SK-N-SH (cell line): ENCODE data around the gene COPZ1. TPM values are rescaled to one million over a fixed set of nuclear protein-coding genes. Genes with fewer than 3 reads are reported as not detected.
"Not testable (repeated sequence)": the region's sequence is repeated elsewhere in the genome, so short reads cannot be mapped to it uniquely, and the experiment has no call there.

ENCODE experiments used
- CTCF ChIA-PET: fragments of 300-600, 350-600 bp; formaldehyde crosslinking; extraction: SDS; loops from one replicate; lab custom pipeline; 2021; lab: Yijun Ruan, JAX
- POLR2A ChIA-PET: fragments of 350-600 bp; sonication (Branson Sonifier 250); formaldehyde crosslinking; extraction: SDS; loops from one replicate; lab custom pipeline; 2020; ENCODE audit warnings: antibody characterized with exemption, inconsistent platforms; lab: Yijun Ruan, JAX
- DNase-seq: peaks from one replicate; pipeline ENCODE4 v3.0.0; 2012
- H2AFZ ChIP-seq: fragments of 200-600 bp; sonication (generic); 2 replicates; pipeline ENCODE4 v1.8.1; 2016; ENCODE audit warnings: antibody characterized with exemption, mild to moderate bottlenecking, low read depth
- H3F3A ChIP-seq: fragments of 200-600 bp; sonication (generic); replicated peaks from 2 replicates; pipeline ENCODE3; 2016; ENCODE audit warnings: antibody characterized with exemption, mild to moderate bottlenecking; ENCODE audit not compliant: insufficient read depth
- H3K27ac ChIP-seq, 2 experiments: fragments of 200-500 bp in 1 of 2; fragments of 200-600 bp in 1 of 2; sonication (Bioruptor generic) in 1 of 2; sonication (generic), shearing (Covaris generic) in 1 of 2; 2 replicates each; pipeline versions ENCODE4 v1.5.1 to v1.6.1; 2014 to 2016; ENCODE audit warnings: low read depth in 2 of 2, inconsistent platforms in 1 of 2, low read length in 1 of 2, mild to moderate bottlenecking in 1 of 2, mixed read lengths in 1 of 2
- H3K27me3 ChIP-seq: fragments of 200-600 bp; sonication (generic), shearing (Covaris generic); 2 replicates; pipeline ENCODE4 v1.6.1; 2016; ENCODE audit warnings: mixed run types; ENCODE audit not compliant: insufficient read depth
- H3K36me3 ChIP-seq, 2 experiments: fragments of 200-500 bp in 1 of 2; fragments of 200-600 bp in 1 of 2; sonication (Bioruptor generic) in 1 of 2; sonication (generic) in 1 of 2; replicated peaks in 1 of 2; 2 replicates each; pipeline versions ENCODE3 to v1.5.1; 2014 to 2016; ENCODE audit warnings: low read length in 1 of 2, mild to moderate bottlenecking in 1 of 2; ENCODE audit not compliant: insufficient read depth in 2 of 2, control insufficient read depth in 1 of 2
- H3K4me1 ChIP-seq, 2 experiments: fragments of 200-500 bp in 1 of 2; fragments of 200-600 bp in 1 of 2; sonication (Bioruptor generic) in 1 of 2; sonication (generic), shearing (Covaris generic) in 1 of 2; 2 replicates each; pipeline versions ENCODE4 v1.5.1 to v1.6.1; 2014 to 2016; ENCODE audit warnings: low read depth in 1 of 2, low read length in 1 of 2, mixed run types in 1 of 2; ENCODE audit not compliant: insufficient read depth in 2 of 2, control insufficient read depth in 1 of 2
- H3K4me2 ChIP-seq: fragments of 200-600 bp; sonication (generic), shearing (Covaris generic); 2 replicates; pipeline ENCODE4 v1.6.1; 2017; ENCODE audit warnings: mixed run types
- H3K4me3 ChIP-seq, 2 experiments: fragments of 200-500 bp in 1 of 2; fragments of 200-600 bp in 1 of 2; sonication (Bioruptor generic) in 1 of 2; sonication (generic), shearing (Covaris generic) in 1 of 2; 2 replicates each; pipeline versions ENCODE4 v1.5.1 to v1.8.1; 2014 to 2016; ENCODE audit warnings: low read depth in 2 of 2, inconsistent platforms in 1 of 2, low read length in 1 of 2, mild to moderate bottlenecking in 1 of 2, mixed read lengths in 1 of 2, moderate library complexity in 1 of 2
- H3K79me2 ChIP-seq: fragments of 200-600 bp; sonication (generic); 2 replicates; pipeline ENCODE4 v1.8.1; 2017; ENCODE audit warnings: mild to moderate bottlenecking; ENCODE audit not compliant: insufficient read depth
- H3K9ac ChIP-seq: fragments of 200-600 bp; sonication (generic); 2 replicates; pipeline ENCODE4 v1.6.1; 2017; ENCODE audit warnings: mixed run types
- H3K9me2 ChIP-seq: fragments of 200-600 bp; sonication (generic); 2 replicates; pipeline ENCODE4 v1.6.1; 2017; ENCODE audit warnings: mixed run types
- H3K9me3 ChIP-seq: fragments of 200-600 bp; sonication (generic); 2 replicates; pipeline ENCODE4 v1.6.1; 2017; ENCODE audit warnings: mixed run types, mild to moderate bottlenecking, moderate library complexity
- H4K20me1 ChIP-seq: fragments of 200-600 bp; sonication (generic); 2 replicates; pipeline ENCODE4 v1.6.1; 2017; ENCODE audit warnings: mild to moderate bottlenecking, mixed run types; ENCODE audit not compliant: insufficient read depth
- CTCF ChIP-seq: fragments of 200-600 bp; sonication (generic); IDR thresholded peaks from 2 replicates; pipeline ENCODE4 v1.6.1; 2017; ENCODE audit warnings: antibody characterized with exemption, mild to moderate bottlenecking, moderate library complexity
- ELF1 ChIP-seq: IDR thresholded peaks from 2 replicates; pipeline ENCODE4 v1.4.0; 2012
- EZH2phosphoT487 ChIP-seq: fragments of 200-600 bp; sonication (generic); IDR thresholded peaks from 2 replicates; pipeline ENCODE4 v1.6.1; 2017; ENCODE audit warnings: low read depth, mixed run types, mild to moderate bottlenecking, antibody characterized with exemption, moderate library complexity, borderline replicate concordance
- FOSL2 ChIP-seq: IDR thresholded peaks from 2 replicates; pipeline ENCODE4 v1.4.0; 2012; ENCODE audit warnings: low read depth, mild to moderate bottlenecking, moderate library complexity, borderline replicate concordance
- FOXJ3 ChIP-seq: sonication (generic); formaldehyde crosslinking; IDR thresholded peaks from 2 replicates; pipeline ENCODE4 v1.5.1; 2020; ENCODE audit warnings: mild to moderate bottlenecking, missing genetic modification reagents
- IRF3 ChIP-seq: fragments of 150-350 bp; IDR thresholded peaks from 2 replicates; pipeline ENCODE4 v1.6.1; 2016; ENCODE audit warnings: mild to moderate bottlenecking, low read depth, low read length
- JUND ChIP-seq: IDR thresholded peaks from 2 replicates; pipeline ENCODE4 v1.4.0; 2012
- MEF2A ChIP-seq: IDR thresholded peaks from 2 replicates; pipeline ENCODE4 v1.4.0; 2012; ENCODE audit warnings: low read depth, borderline replicate concordance
- NRF1 ChIP-seq: IDR thresholded peaks from 2 replicates; pipeline ENCODE4 v1.6.1; 2012; ENCODE audit warnings: low read depth, mild to moderate bottlenecking, low read length
- PBX3 ChIP-seq: IDR thresholded peaks from 2 replicates; pipeline ENCODE4; 2012
- SIN3A ChIP-seq: IDR thresholded peaks from 2 replicates; pipeline ENCODE4 v1.6.1; 2012; ENCODE audit warnings: low read depth, mild to moderate bottlenecking, low read length, moderate library complexity, borderline replicate concordance
- TAF1 ChIP-seq: IDR thresholded peaks from 2 replicates; pipeline ENCODE4 v1.6.1; 2012; ENCODE audit warnings: low read depth, mild to moderate bottlenecking, low read length, moderate library complexity, borderline replicate concordance
- TEAD4 ChIP-seq: IDR thresholded peaks from 2 replicates; pipeline ENCODE4 v1.4.0; 2012; ENCODE audit warnings: mild to moderate bottlenecking, borderline replicate concordance; ENCODE audit not compliant: insufficient read depth
- USF1 ChIP-seq: IDR thresholded peaks from 2 replicates; pipeline ENCODE4 v1.4.0; 2012; ENCODE audit warnings: low read depth, borderline replicate concordance
- WGBS: methylation state at CpG from one replicate; pipeline ENCODE4 v1.1.6; 2017; ENCODE audit warnings: low lambda C conversion rate; 5-methylcytosine and 5-hydroxymethylcytosine counted together
- polyA plus RNA-seq, 3 experiments: library from polyadenylated mRNA; depleted of rRNA; stranded (reverse); fragments of >200 nt; gene quantifications; 2 replicates each; pipeline ENCODE4 v1.2.3, GENCODE V29; 2012

COPZ1 gene
- polyA plus RNA-seq, 1 of the 3 experiments (the other 2 are of a cell fraction), result 111 TPM

- WGBS, result 66% methylated on average over 2 of the region's 2 CpGs
These were observed 13.9 kb upstream of the COPZ1 start for GRCh38 chr12:54311051-54311450.

GRCh38 chr12:54312309-54312708 is 12.6 kb upstream of the COPZ1 start:
- H2AFZ ChIP-seq, result not testable (repeated sequence)

More at GRCh38 chr12:54311051-54311450, 13.9 kb upstream of the COPZ1 start:
- H4K20me1 ChIP-seq, result no peaks in the 10 kb centered on the region
- no peaks in the 10 kb centered on the region for H3K9me2 ChIP-seq
- no peaks in the 10 kb centered on the region for H3K9me3 ChIP-seq
- CTCF ChIA-PET, result interaction anchor here (0.8 to 1.9 kb wide), 6 partner anchors 11 to 55 kb away, joined by 3 to 9 read pairs (median 3); partner anchors contain the start of gene COPZ1
- H3K4me1 ChIP-seq, result peaks cover 0 to 7% of the 10 kb centered on the region in 2 experiments; a peak in 1 of 4 replicates
- no peaks in the 10 kb centered on the region for H3F3A ChIP-seq
- H3K4me2 ChIP-seq, result no peak overlapping the region
- POLR2A ChIA-PET, result no interaction called here
- H3K4me3 ChIP-seq, result no peak overlapping the region
- TF ChIP-seq USF1 (no peak), CTCF (no peak), TEAD4 (no peak), JUND (no peak), SIN3A (no peak), TAF1 (no peak), FOXJ3 (no peak), IRF3 (no peak), FOSL2 (no peak), PBX3 (no peak), ELF1 (no peak), NRF1 (no peak), EZH2phosphoT487 (no peak), MEF2A (no peak)
- no peak overlapping the region for H3K27ac ChIP-seq
- DNase-seq, result no peak
- no peak overlapping the region for H2AFZ ChIP-seq
- no peaks in the 10 kb centered on the region for H3K36me3 ChIP-seq
- no peak overlapping the region for H3K9ac ChIP-seq
- no peaks in the 10 kb centered on the region for H3K27me3 ChIP-seq
- no peaks in the 10 kb centered on the region for H3K79me2 ChIP-seq

More at GRCh38 chr12:54312309-54312708, 12.6 kb upstream of the COPZ1 start:
- not testable (repeated sequence) for H3K27me3 ChIP-seq, H3K36me3 ChIP-seq, DNase-seq, H3K79me2 ChIP-seq, H3K4me2 ChIP-seq, H4K20me1 ChIP-seq, H3K4me1 ChIP-seq, H3F3A ChIP-seq, H3K9ac ChIP-seq, H3K9me3 ChIP-seq, H3K27ac ChIP-seq, H3K4me3 ChIP-seq, H3K9me2 ChIP-seq
- 89% methylated on average over 7 of the region's 7 CpGs for WGBS
- POLR2A ChIA-PET, result interaction anchor here (1.5 kb wide), 1 partner anchor 12 kb away, joined by 3 read pairs; the partner anchor contains the start of gene COPZ1
- CTCF ChIA-PET, result interaction anchor here (0.7 to 1.6 kb wide), 4 partner anchors 12 to 33 kb away, joined by 3 to 5 read pairs (median 3); partner anchors contain the start of gene CBX5
